HepG2 (cell line): ENCODE data around the gene EEA1.

Experiments
- ARNTL ChIP-seq: sonication (generic); formaldehyde crosslinking; IDR thresholded peaks from 2 replicates; pipeline ENCODE4 v1.4.0; 2020; ENCODE audit warnings: mild to moderate bottlenecking, missing genetic modification reagents
- CEBPZ ChIP-seq: IDR thresholded peaks from 2 replicates; pipeline ENCODE4 v1.6.1; 2012; ENCODE audit warnings: low read length, improper control_type of control experiment
- EZH2 ChIP-seq: conservative IDR thresholded peaks from 2 replicates; pipeline ENCODE4 v1.6.1; 2012; ENCODE audit warnings: mild to moderate bottlenecking, low read depth, low read length, moderate library complexity
- RAD21 ChIP-seq: fragments of 450-650 bp; formaldehyde crosslinking; IDR thresholded peaks from 2 replicates; pipeline ENCODE4 v1.5.0; 2020; ENCODE audit warnings: mild to moderate bottlenecking
- REST ChIP-seq, 2 experiments: IDR thresholded peaks; 2 replicates each; pipeline ENCODE4 v1.6.1; 2011 to 2012; ENCODE audit warnings: low read length in 2 of 2, borderline replicate concordance in 1 of 2, low read depth in 1 of 2, mild to moderate bottlenecking in 1 of 2, moderate library complexity in 1 of 2
- SIN3A ChIP-seq: IDR thresholded peaks from 2 replicates; pipeline ENCODE4 v1.6.1; 2011; ENCODE audit warnings: low read depth, mild to moderate bottlenecking, control low read depth, low read length, borderline replicate concordance
- TAF1 ChIP-seq: sonication (generic); formaldehyde crosslinking; IDR thresholded peaks from 2 replicates; pipeline ENCODE4 v1.4.0; 2020; ENCODE audit warnings: missing genetic modification reagents
- TEAD2 ChIP-seq: sonication (generic); formaldehyde crosslinking; IDR thresholded peaks from 2 replicates; pipeline ENCODE4 v1.9.0; 2021; ENCODE audit warnings: missing genetic modification reagents
- TF ChIP-seq, protein P1 (sequence below): sonication (generic); formaldehyde crosslinking; conservative IDR thresholded peaks from 2 replicates; pipeline ENCODE4 v1.8.0; 2022; ENCODE audit warnings: mild to moderate bottlenecking, moderate library complexity, missing genetic modification reagents
- TF ChIP-seq, protein P2 (sequence below): sonication (generic); formaldehyde crosslinking; IDR thresholded peaks from 2 replicates; pipeline ENCODE4 v1.5.0; 2020; ENCODE audit warnings: mild to moderate bottlenecking, missing genetic modification reagents

GRCh38 chr12:92911339-92911738 lies 17.8 kb downstream of the EEA1 start:
- TF ChIP-seq, protein P1, sequence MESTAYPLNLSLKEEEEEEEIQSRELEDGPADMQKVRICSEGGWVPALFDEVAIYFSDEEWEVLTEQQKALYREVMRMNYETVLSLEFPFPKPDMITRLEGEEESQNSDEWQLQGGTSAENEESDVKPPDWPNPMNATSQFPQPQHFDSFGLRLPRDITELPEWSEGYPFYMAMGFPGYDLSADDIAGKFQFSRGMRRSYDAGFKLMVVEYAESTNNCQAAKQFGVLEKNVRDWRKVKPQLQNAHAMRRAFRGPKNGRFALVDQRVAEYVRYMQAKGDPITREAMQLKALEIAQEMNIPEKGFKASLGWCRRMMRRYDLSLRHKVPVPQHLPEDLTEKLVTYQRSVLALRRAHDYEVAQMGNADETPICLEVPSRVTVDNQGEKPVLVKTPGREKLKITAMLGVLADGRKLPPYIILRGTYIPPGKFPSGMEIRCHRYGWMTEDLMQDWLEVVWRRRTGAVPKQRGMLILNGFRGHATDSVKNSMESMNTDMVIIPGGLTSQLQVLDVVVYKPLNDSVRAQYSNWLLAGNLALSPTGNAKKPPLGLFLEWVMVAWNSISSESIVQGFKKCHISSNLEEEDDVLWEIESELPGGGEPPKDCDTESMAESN (CRISPR knock-in tag) = no peak
- TF ChIP-seq TEAD2 (CRISPR knock-in tag) (no peak), TAF1 (CRISPR knock-in tag) (no peak), ARNTL (CRISPR knock-in tag) (no peak), RAD21 (CRISPR knock-in tag) (no peak), REST (IDR thresholded peaks at IDR 0.05; ENCODE audit: borderline replicate concordance in 1 of 2, low read depth in 1 of 2, low read length in 2 of 2) (no peak), CEBPZ (no peak), SIN3A (no peak), EZH2 (no peak)
- TF ChIP-seq, protein P2, sequence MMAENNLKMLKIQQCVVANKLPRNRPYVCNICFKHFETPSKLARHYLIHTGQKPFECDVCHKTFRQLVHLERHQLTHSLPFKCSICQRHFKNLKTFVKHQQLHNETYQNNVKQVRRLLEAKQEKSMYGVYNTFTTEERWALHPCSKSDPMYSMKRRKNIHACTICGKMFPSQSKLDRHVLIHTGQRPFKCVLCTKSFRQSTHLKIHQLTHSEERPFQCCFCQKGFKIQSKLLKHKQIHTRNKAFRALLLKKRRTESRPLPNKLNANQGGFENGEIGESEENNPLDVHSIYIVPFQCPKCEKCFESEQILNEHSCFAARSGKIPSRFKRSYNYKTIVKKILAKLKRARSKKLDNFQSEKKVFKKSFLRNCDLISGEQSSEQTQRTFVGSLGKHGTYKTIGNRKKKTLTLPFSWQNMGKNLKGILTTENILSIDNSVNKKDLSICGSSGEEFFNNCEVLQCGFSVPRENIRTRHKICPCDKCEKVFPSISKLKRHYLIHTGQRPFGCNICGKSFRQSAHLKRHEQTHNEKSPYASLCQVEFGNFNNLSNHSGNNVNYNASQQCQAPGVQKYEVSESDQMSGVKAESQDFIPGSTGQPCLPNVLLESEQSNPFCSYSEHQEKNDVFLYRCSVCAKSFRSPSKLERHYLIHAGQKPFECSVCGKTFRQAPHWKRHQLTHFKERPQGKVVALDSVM (CRISPR knock-in tag) = no peak
